Activated B cell treated with CpG ODN at 0.5 μM for 24 hours (primary cell): Measurements from ENCODE around the gene THSD4. TPM values are rescaled to one million over a fixed set of nuclear protein-coding genes. Genes with fewer than 3 reads are reported as not detected.

ENCODE experiments used
- ATAC-seq: fragments of 200-7000 bp; cut with Tn5 transposase; one replicate; pipeline ENCODE4 v1.10.0; 2021; ENCODE audit warnings: low read depth, mild to moderate bottlenecking, moderate library complexity
- CTCF ChIA-PET: fragments of 350-600 bp; sonication (Branson Sonifier 250); formaldehyde crosslinking; loops from one replicate; lab custom pipeline; 2021; ENCODE audit warnings: antibody characterized with exemption; lab: Charles Lee
- POLR2A ChIA-PET: fragments of 350-600 bp; sonication (Branson Sonifier 250); formaldehyde crosslinking; loops from one replicate; lab custom pipeline; 2021; ENCODE audit warnings: antibody characterized with exemption; lab: Charles Lee
- DNase-seq: peaks from one replicate; pipeline ENCODE4 v3.0.0; 2022
- H3K27ac Mint-ChIP-seq: one replicate; pipeline ENCODE4 v1.8.0; 2020; ENCODE audit warnings: mixed read lengths
- H3K27me3 Mint-ChIP-seq: one replicate; pipeline ENCODE4 v1.8.0; 2021; ENCODE audit warnings: mixed read lengths
- H3K36me3 Mint-ChIP-seq: one replicate; pipeline ENCODE4 v1.8.0; 2021; ENCODE audit warnings: low read depth, mixed read lengths
- H3K4me1 Mint-ChIP-seq: one replicate; pipeline ENCODE4 v1.8.0; 2021; ENCODE audit warnings: mixed read lengths
- H3K4me3 Mint-ChIP-seq: one replicate; pipeline ENCODE4 v1.8.0; 2020; ENCODE audit warnings: mild to moderate bottlenecking, mixed read lengths
- H3K9me3 Mint-ChIP-seq: one replicate; pipeline ENCODE4 v1.8.0; 2020; ENCODE audit warnings: mixed read lengths
- CTCF ChIP-seq: fragments of 200-600 bp; IDR thresholded peaks from one replicate; pipeline ENCODE4 v1.8.0; 2022; ENCODE audit warnings: antibody characterized with exemption, mild to moderate bottlenecking
- intact Hi-C: fragments of 100-400 bp; cut with micrococcal nuclease; formaldehyde crosslinking; loops from one replicate; pipeline ENCODE4 v1.15.1; 2024
- total RNA-seq: library from RNA; stranded (reverse); gene quantifications from 2 replicates; pipeline ENCODE4 v1.2.3, GENCODE V29; 2022

Gene THSD4
- total RNA-seq, 1 donor from 2014 or later = not detected

GRCh38 chr15:71568227-71568626, 453.0 kb downstream of the THSD4 start:
- intact Hi-C loops = no loop called here
- Mint-ChIP-seq H3K27ac (no peak overlapping the region), H3K9me3 (no peaks in the 10 kb centered on the region), H3K4me1 (no peaks in the 10 kb centered on the region), H3K27me3 (peaks cover 12% of the 10 kb centered on the region), H3K4me3 (no peak overlapping the region), H3K36me3 (no peaks in the 10 kb centered on the region)
- no peak for TF ChIP-seq CTCF
- ChIA-PET POLR2A (no interaction called here), CTCF (no interaction called here)
- DNase-seq = no peak
- no peak for ATAC-seq

GRCh38 chr15:71570736-71571135, 455.5 kb downstream of the THSD4 start:
- intact Hi-C loops = no loop called here
- peaks cover 14% of the 10 kb centered on the region for H3K27me3 Mint-ChIP-seq
- no peak for DNase-seq
- no peaks in the 10 kb centered on the region for H3K9me3 Mint-ChIP-seq
- ATAC-seq = no peak
- ChIA-PET CTCF (no interaction called here), POLR2A (no interaction called here)
- no peak overlapping the region for H3K4me3 Mint-ChIP-seq
- no peaks in the 10 kb centered on the region for H3K4me1 Mint-ChIP-seq
- no peak overlapping the region for H3K27ac Mint-ChIP-seq
- TF ChIP-seq CTCF = no peak
- no peaks in the 10 kb centered on the region for H3K36me3 Mint-ChIP-seq

- ATAC-seq (no peak), DNase-seq (no peak)
- Mint-ChIP-seq H3K4me3 (no peak overlapping the region), H3K4me1 (no peaks in the 10 kb centered on the region), H3K27me3 (peaks cover 14% of the 10 kb centered on the region), H3K36me3 (no peaks in the 10 kb centered on the region), H3K27ac (no peak overlapping the region), H3K9me3 (no peaks in the 10 kb centered on the region)
- POLR2A ChIA-PET = no interaction called here
- TF ChIP-seq CTCF = no peak
- intact Hi-C loops = no loop called here
- CTCF ChIA-PET = interaction anchor here (0.5 kb wide), 1 partner anchor 11 kb away, joined by 4 read pairs; no protein-coding TSS in a partner anchor
Observed at GRCh38 chr15:71571641-71572040, 456.4 kb downstream of the THSD4 start.

- no peaks in the 10 kb centered on the region for H3K36me3 Mint-ChIP-seq
- no peaks in the 10 kb centered on the region for H3K9me3 Mint-ChIP-seq
- H3K4me3 Mint-ChIP-seq = no peak overlapping the region
- ATAC-seq = no peak
- no peak for DNase-seq
- POLR2A ChIA-PET = no interaction called here
- H3K27me3 Mint-ChIP-seq = peaks cover 12% of the 10 kb centered on the region
- TF ChIP-seq CTCF = no peak
- no peak overlapping the region for H3K27ac Mint-ChIP-seq
- CTCF ChIA-PET = no interaction called here
- no peaks in the 10 kb centered on the region for H3K4me1 Mint-ChIP-seq
- intact Hi-C loops = no loop called here
Observed at GRCh38 chr15:71572452-71573053, 457.3 kb downstream of the THSD4 start.

GRCh38 chr15:71573599-71573998, 458.3 kb downstream of the THSD4 start:
- DNase-seq = no peak
- no peak for TF ChIP-seq CTCF
- no peak overlapping the region for H3K4me3 Mint-ChIP-seq
- H3K27me3 Mint-ChIP-seq = peaks cover 12% of the 10 kb centered on the region
- H3K9me3 Mint-ChIP-seq = no peaks in the 10 kb centered on the region
- intact Hi-C loops = no loop called here
- H3K4me1 Mint-ChIP-seq = no peaks in the 10 kb centered on the region
- H3K27ac Mint-ChIP-seq = no peak overlapping the region
- no peak for ATAC-seq
- ChIA-PET CTCF (no interaction called here), POLR2A (no interaction called here)
- H3K36me3 Mint-ChIP-seq = no peaks in the 10 kb centered on the region
